ENCODE measurements around the gene ZNF234.
"Not testable (repeated sequence)": the region's sequence is repeated elsewhere in the genome, so short reads cannot be mapped to it uniquely, and the experiment has no call there.

DNA sequence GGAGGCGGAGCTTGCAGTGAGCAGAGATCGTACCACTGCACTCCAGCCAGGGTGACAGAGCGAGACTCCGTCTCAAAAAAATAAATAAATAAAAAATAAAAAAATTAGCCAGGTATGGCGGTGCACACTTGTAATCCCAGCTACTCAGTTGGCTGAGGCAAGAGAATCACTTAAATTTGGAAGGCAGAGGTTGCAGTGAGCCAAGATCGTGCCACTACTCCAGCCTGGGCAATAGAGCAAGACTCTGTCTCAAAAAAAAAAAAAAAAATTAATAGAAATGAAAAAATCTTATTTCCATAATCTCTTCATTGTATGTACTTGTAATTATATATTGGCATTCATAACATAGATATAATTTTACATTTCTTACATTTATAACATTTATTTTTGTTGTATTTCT, 29.3 kb downstream of the ZNF234 start:
- not testable (repeated sequence) for TF ChIP-seq POLR2A (IDR thresholded peaks at IDR 0.05)
- TF ChIP-seq, protein P1, sequence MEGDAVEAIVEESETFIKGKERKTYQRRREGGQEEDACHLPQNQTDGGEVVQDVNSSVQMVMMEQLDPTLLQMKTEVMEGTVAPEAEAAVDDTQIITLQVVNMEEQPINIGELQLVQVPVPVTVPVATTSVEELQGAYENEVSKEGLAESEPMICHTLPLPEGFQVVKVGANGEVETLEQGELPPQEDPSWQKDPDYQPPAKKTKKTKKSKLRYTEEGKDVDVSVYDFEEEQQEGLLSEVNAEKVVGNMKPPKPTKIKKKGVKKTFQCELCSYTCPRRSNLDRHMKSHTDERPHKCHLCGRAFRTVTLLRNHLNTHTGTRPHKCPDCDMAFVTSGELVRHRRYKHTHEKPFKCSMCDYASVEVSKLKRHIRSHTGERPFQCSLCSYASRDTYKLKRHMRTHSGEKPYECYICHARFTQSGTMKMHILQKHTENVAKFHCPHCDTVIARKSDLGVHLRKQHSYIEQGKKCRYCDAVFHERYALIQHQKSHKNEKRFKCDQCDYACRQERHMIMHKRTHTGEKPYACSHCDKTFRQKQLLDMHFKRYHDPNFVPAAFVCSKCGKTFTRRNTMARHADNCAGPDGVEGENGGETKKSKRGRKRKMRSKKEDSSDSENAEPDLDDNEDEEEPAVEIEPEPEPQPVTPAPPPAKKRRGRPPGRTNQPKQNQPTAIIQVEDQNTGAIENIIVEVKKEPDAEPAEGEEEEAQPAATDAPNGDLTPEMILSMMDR (IDR thresholded peaks at IDR 0.05): not testable (repeated sequence)
